HG03135 (cell line): ENCODE measurements around the gene DCANP1.

ENCODE experiments used
- ATAC-seq: cut with Tn5 transposase; IDR thresholded peaks from one replicate; pipeline ENCODE4 v1.9.1; 2021; ENCODE audit warnings: mild to moderate bottlenecking, moderate library complexity; ENCODE audit not compliant: unreplicated experiment

Gene DCANP1

DNA sequence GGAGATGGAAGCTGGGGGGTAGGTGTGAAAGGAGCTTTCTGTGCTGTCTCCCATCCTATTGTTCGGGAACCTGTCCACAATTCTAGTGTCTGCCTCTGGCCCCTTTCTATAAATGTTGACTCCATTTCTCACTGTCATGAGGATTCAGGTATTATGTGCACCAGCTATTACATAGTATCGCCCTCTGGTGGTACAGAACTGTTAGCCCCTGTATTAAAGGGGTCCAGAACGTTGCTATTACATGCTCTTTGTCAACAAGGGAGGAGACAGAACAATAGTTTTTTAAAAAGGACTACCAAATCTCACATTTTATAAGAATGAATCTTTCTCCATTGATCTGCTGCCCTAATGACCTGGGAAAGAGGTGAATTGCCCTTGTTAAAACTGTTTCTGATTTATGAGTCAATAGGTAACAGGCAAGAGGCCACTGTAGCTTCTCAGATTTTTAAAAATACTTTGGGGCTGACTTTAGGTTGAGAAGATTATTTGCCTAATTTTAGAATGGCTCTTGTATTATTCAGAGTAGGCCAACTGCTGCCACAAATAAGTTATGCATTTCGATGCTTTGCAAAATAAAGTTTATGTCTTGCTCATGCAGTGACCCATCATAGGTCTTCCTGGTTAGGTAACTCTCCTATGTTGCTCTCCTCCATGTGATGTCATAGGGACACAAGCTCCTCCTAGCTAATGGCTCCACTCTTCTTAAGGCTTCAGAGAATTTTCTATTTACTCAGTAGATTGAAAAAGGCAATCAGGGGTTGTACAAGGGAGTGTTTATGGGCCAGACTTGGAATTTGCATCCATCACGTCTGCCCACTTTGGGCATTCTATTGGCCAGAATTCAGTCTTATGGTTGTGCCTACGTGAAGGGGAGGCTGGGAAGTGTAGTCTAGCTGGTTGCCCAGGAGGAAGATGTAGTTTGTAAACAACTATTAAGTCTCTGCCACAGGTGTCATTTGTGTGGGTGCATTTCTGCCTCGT is 20.8 kb downstream of the DCANP1 start:
- peak; percentile 87 for ATAC-seq

DNA sequence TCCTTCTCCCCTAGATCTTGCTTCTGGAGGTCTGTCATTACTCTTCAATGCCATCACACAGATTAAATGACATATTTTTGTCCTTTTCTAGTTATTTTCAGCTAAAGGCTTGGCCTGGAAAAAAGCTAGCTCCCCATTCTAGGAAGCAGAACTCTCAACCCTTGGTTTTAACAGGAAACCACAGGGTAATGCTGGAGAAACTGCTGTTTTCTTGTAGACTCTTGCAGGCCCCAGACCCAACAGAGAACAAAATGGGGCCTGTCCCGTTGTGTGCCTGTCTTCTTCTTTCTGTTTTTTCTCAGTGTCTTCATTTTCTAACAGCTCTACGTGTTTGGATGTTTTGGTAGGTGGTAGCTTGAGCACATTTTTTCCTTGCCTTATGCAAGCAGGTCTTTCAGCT is 21.5 kb downstream of the DCANP1 start:
- no peak for ATAC-seq

DNA sequence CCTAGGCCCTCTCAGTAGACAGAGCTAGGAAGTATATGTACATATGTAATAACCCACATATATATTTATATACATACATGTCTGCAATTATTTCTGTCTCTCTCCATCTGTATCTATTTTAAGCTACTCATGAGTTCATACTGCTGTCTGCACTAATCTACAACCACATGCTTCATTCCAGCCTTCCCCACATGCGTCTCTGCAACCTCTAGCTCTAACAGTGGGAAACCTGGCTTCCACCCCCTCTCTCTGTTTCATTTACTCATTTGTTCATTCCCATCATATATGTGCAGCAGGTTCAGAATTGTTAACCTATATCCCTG is 23.3 kb downstream of the DCANP1 start:
- no peak for ATAC-seq

DNA sequence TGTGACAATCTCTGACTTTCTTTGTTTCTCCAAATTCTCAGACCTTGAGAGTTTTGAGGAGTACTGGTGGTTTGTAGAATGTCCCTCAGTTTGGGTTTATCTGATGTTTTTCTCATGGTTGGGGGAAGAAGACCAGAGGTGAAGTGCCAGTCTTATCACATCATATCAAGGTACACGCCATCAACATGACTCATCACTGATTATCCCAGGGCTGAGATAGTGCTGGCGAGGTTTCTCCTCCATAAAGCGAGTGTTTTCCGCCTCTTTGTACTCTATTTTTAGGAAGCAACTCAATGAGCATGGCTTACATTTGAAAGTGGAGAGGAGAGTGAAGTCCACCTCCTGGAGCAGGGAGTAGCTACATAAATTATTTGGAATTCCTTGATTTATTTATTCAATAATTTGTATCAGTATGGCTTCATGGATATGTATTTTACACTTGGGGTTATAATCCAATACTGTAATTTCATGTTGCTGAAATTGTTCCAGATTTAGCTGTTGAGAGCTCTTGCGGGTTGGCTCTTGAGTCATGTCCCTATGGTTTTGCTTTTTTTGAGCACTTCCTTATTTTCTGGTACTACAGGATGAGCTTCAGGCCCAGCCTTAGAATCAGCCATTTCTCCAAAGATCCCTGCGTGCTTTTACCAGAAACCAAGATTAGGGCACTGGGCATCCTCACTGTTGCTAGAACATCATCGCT is 23.9 kb downstream of the DCANP1 start:
- ATAC-seq: no peak

DNA sequence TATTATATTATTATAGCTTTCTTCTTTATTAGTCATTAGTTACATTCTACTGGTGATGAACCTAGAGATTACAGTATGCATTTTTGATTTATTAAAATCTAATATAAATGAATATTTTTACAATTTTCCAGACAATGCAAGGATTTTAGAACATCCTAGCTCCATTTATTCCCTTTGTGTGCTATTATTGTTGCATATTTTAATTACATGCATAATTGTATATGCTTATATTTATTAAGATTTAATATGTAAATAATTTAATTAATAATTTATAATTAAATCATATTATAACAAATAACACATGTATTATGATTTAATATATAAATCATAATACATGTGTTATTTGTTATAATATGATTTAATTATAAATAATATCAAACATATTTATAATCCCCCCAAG is 24.7 kb downstream of the DCANP1 start:
- ATAC-seq: no peak

DNA sequence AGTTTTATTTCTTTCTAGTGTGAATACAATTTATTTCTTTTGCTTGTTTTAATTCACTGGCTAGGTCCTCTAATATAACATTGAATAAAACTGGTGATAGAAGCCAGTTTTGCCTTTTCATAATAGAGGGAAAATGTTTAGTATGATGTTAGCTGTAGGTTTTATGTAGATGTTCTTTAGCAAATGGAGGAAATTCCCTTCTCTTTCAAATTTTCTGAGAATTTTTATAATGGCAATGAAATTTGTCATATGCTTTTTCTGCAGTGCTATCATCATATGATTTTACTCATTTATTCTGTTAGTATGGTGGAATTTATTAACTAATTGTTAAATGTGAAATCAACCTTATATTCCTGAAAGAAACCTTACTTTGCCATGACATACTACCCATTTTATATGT is 30.1 kb downstream of the DCANP1 start:
- ATAC-seq: no peak

DNA sequence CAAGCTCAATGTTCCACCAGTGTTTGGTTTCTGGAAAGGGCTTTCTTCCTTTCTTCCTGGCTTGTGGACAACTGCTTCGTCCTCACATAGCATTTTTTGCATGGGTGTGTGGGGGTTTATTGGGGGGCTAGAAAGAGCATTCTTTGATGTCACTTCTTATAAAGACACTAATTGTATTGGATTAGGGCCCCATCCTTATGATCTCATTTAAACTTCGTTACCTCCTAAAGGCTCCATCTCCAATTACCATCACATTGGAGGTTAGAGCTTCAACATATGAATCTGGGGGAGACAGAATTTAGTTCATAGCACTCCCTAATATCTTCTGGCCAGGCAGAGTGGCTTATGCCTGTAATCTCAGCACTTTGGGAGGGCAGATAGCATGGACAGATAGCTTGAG is 42.1 kb downstream of the DCANP1 start:
- no peak for ATAC-seq

DNA sequence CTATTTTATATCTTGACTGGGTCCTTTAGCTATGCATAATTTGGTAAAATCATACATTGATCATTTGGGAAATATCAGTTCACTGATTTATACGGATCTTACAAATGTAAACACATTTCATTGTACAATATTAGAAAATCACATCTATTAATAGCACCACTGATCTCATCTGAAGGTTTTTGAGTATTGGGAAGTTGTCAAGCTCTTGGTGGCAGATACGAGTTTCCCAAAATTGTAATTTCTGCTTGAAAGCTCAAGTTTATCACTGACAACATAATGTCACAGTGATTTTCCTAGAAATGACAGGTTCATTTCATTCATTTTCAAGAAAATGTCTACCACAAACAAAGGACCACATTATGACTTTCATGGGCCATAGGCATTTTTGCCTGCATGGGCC is 45.1 kb downstream of the DCANP1 start:
- no peak for ATAC-seq

DNA sequence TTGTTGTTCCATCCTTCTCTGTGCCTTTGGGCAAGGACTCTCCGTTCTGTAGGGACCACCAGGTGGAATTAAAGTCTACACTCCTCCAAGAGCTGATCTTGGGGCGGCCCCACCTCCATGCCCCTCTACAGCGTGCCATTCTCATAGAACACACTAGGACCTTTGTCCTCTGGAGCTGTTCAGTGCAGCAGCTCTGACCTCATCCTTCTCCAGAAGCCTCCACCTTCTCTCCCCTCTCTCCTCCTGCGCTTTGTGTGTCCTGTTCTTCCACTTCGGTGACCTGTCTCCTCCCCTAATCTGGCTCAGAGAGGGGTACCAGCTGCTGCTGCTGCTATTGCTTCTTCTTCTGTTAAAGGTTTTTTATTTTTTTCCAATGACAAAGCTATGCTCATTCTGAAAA is 46.3 kb downstream of the DCANP1 start:
- no peak for ATAC-seq

DNA sequence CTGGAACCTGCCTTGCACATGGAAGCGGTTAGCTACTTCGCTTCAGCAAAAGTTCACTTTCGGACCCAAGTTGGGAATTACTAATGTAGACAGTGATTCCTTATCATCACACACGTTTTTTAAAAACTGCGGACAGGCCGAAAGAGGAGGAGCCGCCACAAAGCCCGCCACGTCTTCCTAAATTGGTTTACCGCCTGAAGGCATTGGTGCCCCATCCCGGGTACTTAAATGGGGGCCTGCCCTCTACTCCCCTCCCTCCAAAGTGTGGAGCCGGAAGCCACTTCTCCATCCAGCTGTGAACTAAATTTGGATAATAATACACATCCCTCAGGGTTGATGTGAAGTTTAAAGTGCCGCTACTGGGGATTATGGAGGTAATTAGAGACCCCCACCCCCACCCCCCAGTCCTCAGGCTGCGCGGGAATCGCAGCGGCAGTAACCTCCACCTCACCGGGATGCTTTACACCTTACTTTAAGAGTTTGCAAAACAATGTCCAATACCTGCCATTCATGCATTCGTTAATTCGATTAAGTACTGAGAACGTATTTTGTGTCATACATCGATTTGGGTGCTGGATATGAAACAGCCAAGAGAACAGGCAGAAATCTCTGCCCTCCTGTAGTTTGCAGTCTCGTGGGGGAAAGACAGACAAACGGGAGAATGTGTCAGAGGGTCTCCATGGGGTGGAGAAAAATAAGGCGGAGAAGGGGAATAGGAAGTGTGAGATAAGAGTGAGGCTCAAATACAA is 47.2 kb downstream of the DCANP1 start:
- no peak for ATAC-seq

DNA sequence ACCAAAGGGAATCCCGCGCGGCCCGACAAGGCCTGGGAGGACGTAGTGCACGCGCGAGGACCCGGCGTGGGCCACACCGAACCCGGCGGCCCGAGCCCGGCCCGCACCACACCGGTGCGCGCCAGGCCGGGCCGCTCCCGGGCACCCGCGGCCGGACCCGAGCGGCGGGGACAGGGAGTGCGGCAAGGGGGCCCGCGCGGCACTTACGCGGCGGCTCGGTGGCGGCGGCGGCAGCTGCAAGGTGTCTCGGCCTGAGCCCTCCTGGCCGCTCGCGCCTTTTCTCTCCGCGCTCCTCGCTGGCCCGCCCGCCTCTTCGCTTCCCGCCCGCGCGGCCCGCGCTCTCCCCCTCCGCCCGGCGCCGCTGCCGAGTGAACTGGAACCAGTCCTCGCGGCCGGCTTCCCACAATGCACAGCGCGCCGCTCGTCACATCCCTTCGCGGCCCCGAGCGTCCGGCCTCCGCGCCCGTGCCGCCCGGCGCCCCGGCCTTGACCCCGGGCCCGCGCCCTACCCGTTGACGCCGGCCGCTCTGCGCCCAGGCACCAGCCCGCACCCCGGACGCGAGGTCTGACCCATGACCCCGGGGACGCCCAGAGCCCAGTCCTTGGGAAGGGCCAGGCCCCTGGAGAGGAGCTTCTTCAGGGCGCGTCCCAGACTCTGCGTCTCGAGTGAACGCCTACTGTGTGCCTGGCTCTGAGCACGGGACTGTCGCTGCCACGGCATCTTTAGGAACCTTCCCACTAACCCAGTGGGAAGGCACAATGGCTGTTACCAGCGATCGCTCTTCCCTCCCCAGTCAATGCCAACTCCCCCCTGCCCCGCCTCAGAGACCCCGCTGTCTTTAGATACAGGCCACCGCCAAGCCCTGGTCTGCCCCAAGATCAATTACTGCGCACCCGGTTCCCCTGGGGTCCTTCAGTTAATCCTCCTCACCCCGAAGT is 48.0 kb downstream of the DCANP1 start, which contains the start of gene MACROH2A1:
MACROH2A1 (minus strand) TSS at position 377 of the 939 bp plus-strand sequence. CDS start 10,138 bp downstream, outside the sequence.
- peak; percentile 83 for ATAC-seq

DNA sequence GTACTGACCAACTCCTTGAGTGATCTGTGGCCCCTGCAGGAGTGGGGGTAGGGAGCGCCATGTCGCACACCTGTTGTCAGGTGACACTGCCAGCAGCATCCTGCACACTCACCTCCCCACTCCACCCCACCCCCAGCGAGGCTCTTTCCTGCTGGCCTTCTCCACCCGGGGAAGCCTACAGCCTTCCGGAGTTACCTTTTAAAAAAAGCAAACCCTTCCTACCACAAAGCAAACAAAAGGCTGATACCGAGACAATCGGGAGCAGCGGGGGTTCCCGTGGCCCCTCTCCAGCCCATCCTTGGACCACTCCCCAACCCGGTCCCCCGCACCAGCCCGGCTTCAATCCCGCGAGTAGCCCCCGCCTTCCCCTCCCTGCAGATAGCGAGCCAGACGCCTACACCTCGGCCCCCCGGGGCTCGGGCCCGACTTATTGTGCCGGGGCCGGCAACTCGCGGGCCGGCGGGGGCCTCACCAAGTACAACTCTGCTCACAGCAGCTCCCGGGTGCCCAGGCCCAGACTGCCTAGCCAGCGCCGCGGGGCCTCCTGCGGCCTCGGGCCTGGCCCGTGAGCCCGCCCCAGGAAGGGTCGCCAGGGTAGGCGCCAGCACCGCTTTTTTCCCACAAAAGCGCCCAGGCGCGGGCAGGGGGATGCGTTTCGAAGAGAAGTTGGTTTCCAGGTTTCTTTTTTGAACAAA is 48.8 kb downstream of the DCANP1 start:
- peak; percentile 42 for ATAC-seq

DNA sequence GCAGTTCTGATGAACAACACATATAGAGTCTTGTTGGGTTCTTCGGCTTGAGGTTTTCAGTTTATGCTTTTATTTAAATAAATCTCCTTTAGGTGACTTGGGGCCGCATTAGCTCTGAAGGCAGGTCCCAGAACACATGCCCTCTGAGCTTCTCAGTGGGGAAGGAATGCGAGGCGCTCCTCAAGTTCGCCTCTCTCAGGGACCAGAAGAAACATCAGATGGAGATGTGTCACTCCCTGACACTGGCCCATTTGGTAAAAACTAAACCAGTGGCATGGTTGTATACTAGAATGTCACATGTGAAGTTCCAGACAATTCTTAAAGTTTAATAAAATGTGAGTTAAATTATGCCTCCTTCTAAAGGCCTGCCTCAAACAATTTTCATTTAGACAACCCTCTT is 50.1 kb downstream of the DCANP1 start:
- ATAC-seq: no peak

DNA sequence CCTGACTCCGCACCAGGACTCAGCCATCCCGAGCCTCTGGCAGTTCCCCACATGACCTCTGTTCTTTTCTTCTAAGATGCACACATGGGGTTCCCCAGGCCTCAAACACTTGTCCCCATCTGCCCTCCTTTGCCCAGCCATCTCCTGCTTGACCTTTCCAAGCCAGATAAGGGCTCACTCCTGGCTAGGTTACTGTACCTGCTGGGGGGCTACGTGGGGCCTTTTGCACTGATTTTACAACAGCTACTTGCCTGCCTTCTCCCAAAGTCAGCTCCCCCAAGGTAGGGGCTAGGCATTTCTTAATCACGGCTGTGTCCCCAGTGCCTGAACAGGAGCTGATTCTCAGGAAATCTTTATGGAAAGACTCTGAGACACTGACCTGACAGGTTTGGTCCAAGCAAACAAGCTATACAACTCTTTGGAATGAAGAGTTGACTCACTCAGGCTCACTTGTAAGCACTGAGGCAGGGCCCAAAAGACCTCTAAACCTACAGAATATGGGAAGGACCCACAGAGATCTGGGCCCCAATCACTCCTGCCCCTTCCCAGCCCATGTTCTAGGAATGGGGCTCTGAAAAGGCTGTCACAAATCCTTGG is 50.6 kb downstream of the DCANP1 start:
- no peak for ATAC-seq

DNA sequence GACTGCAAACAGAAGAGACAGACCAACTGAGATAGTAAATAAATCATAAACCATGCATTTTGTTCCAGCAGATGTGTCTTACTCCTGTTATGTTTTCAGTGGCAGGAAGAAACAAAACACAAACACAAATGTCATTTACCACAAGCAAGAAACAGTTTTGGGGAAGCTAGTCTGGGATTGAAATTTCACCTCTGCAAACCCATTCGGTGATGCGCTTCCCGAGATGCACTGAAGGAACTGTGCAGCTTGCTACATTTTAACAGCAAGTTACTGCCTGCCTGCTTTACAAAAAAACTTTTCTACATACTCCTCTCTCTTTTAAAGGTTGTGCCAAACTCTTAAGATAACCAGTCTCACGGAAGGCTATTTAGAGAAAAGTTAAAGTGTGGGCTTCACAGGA is 51.3 kb downstream of the DCANP1 start:
- ATAC-seq: no peak

DNA sequence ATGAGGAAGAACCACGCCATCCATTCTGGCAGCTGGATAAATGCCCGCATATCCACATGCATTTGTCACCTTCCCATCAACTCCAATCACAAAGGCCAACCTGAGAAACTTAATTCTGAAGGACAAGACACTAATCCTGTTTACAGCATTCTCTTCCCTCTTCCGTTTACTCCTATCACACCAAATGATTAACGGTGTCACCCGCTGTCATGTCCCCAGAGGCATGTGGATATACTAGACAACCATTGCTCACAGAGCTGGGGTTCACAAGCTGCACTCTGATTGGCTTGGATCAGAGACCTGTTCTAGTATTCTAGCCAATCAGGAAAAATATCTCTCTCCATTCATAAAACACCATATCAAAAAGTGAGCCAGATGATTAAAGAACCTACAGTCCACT is 51.7 kb downstream of the DCANP1 start:
- no peak for ATAC-seq
